GM12878 (cell line): ENCODE results near the gene GNA14. TPM values are rescaled to one million over a fixed set of nuclear protein-coding genes. Genes with fewer than 3 reads are reported as not detected.

Source experiments
- ATAC-seq: fragments of 200-7000 bp; cut with Tn5 transposase; 3 replicates; pipeline ENCODE4 v1.9.1; 2020; ENCODE audit warnings: mild to moderate bottlenecking, moderate library complexity
- BruUV-seq: library from RNA; stranded (reverse); fragments of 400-500 nt; replicated peaks from 2 replicates; lab custom pipeline; 2021; lab: Mats Ljungman, UMichigan
- CTCF ChIA-PET: fragments of 300-600 bp; sonication (Branson Sonifier 250); formaldehyde crosslinking; extraction: SDS; loops from one replicate; lab custom pipeline; 2021; ENCODE audit warnings: inconsistent platforms; lab: Yijun Ruan, JAX
- POLR2A ChIA-PET: fragments of 350-600 bp; formaldehyde crosslinking; extraction: SDS; loops from one replicate; lab custom pipeline; 2021; ENCODE audit warnings: inconsistent platforms; lab: Charles Lee
- RAD21 ChIA-PET: fragments of 300-600 bp; sonication (Branson Sonifier 250); formaldehyde crosslinking; loops from one replicate; lab custom pipeline; 2023; ENCODE audit warnings: antibody characterized with exemption; ENCODE audit not compliant: unreplicated experiment; lab: Charles Lee
- SMC1A ChIA-PET: fragments of 300-600 bp; sonication (Branson Sonifier 250); formaldehyde crosslinking; loops from one replicate; lab custom pipeline; 2023; ENCODE audit not compliant: unreplicated experiment, uncharacterized antibody; lab: Charles Lee
- DNase-seq: peaks from one replicate; pipeline ENCODE4 v3.0.0-alpha.2; 2011; ENCODE audit warnings: low read depth, low spot score
- FAIRE-seq: peaks from 3 replicates; lab custom pipeline; 2011; peaks lifted over from hg19 to GRCh38; lab: Jason Lieb, UNC
- H2AFZ ChIP-seq: 2 replicates; pipeline ENCODE4 v1.6.0; 2011; ENCODE audit warnings: low read depth, low read length, control low read depth; ENCODE audit not compliant: control insufficient read depth
- H3K27ac ChIP-seq: 2 replicates; pipeline ENCODE4 v1.5.1; 2011; ENCODE audit warnings: control low read depth; ENCODE audit not compliant: control insufficient read depth, insufficient read depth
- H3K27me3 ChIP-seq, 2 experiments: replicated peaks in 1 of 2; 2 replicates each; pipeline versions ENCODE4 v1.6.0 to v1.6.1; 2011; ENCODE audit warnings: low read length in 1 of 2; ENCODE audit not compliant: control insufficient read depth in 2 of 2, insufficient read depth in 2 of 2
- H3K36me3 ChIP-seq, 2 experiments: 2 replicates each; pipeline ENCODE4 v1.5.1; 2011; ENCODE audit warnings: low read length in 1 of 2; ENCODE audit not compliant: control insufficient read depth in 2 of 2, insufficient read depth in 2 of 2
- H3K4me1 ChIP-seq: 2 replicates; pipeline ENCODE4 v1.6.1; 2011; ENCODE audit warnings: mild to moderate bottlenecking, low read length, moderate library complexity, mixed read lengths; ENCODE audit not compliant: control insufficient read depth, insufficient read depth
- H3K4me2 ChIP-seq: 2 replicates; pipeline ENCODE4 v1.6.0; 2011; ENCODE audit warnings: control low read depth; ENCODE audit not compliant: control insufficient read depth, insufficient read depth
- H3K4me3 ChIP-seq: fragments of 200-600 bp; sonication (generic); 2 replicates; pipeline ENCODE4 v1.5.1; 2016
- H3K79me2 ChIP-seq: 2 replicates; pipeline ENCODE4 v1.6.0; 2011; ENCODE audit warnings: low read length; ENCODE audit not compliant: control insufficient read depth, insufficient read depth
- H3K9ac ChIP-seq: 2 replicates; pipeline ENCODE4 v1.8.0; 2011; ENCODE audit warnings: low read length, control low read depth, mixed read lengths; ENCODE audit not compliant: control insufficient read depth, insufficient read depth
- H3K9me3 ChIP-seq: replicated peaks from 3 replicates; pipeline ENCODE4 v1.5.1; 2011; ENCODE audit warnings: mild to moderate bottlenecking, low read length; ENCODE audit not compliant: control insufficient read depth, insufficient read depth
- H4K20me1 ChIP-seq: 2 replicates; pipeline ENCODE4 v1.6.0; 2011; ENCODE audit not compliant: control insufficient read depth, insufficient read depth
- BCL11A ChIP-seq: IDR thresholded peaks from 2 replicates; pipeline ENCODE4 v1.6.1; 2011; ENCODE audit warnings: low read depth, low read length
- CBFB ChIP-seq: IDR thresholded peaks from 2 replicates; pipeline ENCODE4 v1.6.1; 2016; ENCODE audit warnings: antibody characterized with exemption, low read depth
- EGR1 ChIP-seq, 2 experiments: IDR thresholded peaks; 1 replicate in 1 of 2; 2 replicates in 1 of 2; pipeline ENCODE4 v1.6.1; 2011 to 2012; ENCODE audit warnings: low read depth in 2 of 2, low read length in 2 of 2, borderline replicate concordance in 1 of 2, mild to moderate bottlenecking in 1 of 2, moderate library complexity in 1 of 2
- EP300 ChIP-seq, 2 experiments: fragments of 150-350 bp in 1 of 2; IDR thresholded peaks; 2 replicates each; pipeline ENCODE4 v1.6.1; 2011 to 2012; ENCODE audit warnings: low read depth in 2 of 2, low read length in 2 of 2, borderline replicate concordance in 1 of 2, improper control_type of control experiment in 1 of 2, inconsistent platforms in 1 of 2; ENCODE audit not compliant: control insufficient read depth in 1 of 2
- FOXK2 ChIP-seq: fragments of 450-650 bp; IDR thresholded peaks from 2 replicates; pipeline ENCODE4 v1.6.1; 2017; ENCODE audit warnings: mild to moderate bottlenecking, moderate library complexity
- KLF5 ChIP-seq: fragments of 450-650 bp; IDR thresholded peaks from 2 replicates; pipeline ENCODE4 v1.6.1; 2014; ENCODE audit warnings: mild to moderate bottlenecking; ENCODE audit not compliant: partially characterized antibody
- MEF2B ChIP-seq: fragments of 450-650 bp; IDR thresholded peaks from 2 replicates; pipeline ENCODE4 v1.6.1; 2018; ENCODE audit warnings: mild to moderate bottlenecking, moderate library complexity; ENCODE audit not compliant: partially characterized antibody, poor library complexity, severe bottlenecking
- NFYB ChIP-seq: IDR thresholded peaks from 2 replicates; pipeline ENCODE4 v1.6.1; 2011; ENCODE audit warnings: low read depth, mild to moderate bottlenecking, low read length, improper control_type of control experiment, moderate library complexity; ENCODE audit not compliant: insufficient read depth
- RCOR1 ChIP-seq: conservative IDR thresholded peaks from 2 replicates; pipeline ENCODE4 v1.6.1; 2012; ENCODE audit warnings: low read depth, low read length, improper control_type of control experiment
- RFX5 ChIP-seq: IDR thresholded peaks from 2 replicates; pipeline ENCODE4 v1.6.1; 2011; ENCODE audit warnings: low read depth, low read length, improper control_type of control experiment
- SMAD5 ChIP-seq: IDR thresholded peaks from 2 replicates; pipeline ENCODE4 v1.6.1; 2016; ENCODE audit warnings: antibody characterized with exemption, low read depth
- SMC3 ChIP-seq: IDR thresholded peaks from 2 replicates; pipeline ENCODE4 v1.6.1; 2011; ENCODE audit warnings: low read length, improper control_type of control experiment, borderline replicate concordance
- TCF3 ChIP-seq: IDR thresholded peaks from 2 replicates; pipeline ENCODE4 v1.6.1; 2012; ENCODE audit warnings: low read depth, mild to moderate bottlenecking, low read length, borderline replicate concordance; ENCODE audit not compliant: insufficient read depth
- WGBS: methylation state at CpG from one replicate; pipeline ENCODE4 v1.1.6; 2016; ENCODE audit warnings: low lambda C conversion rate; ENCODE audit not compliant: insufficient replicate concordance, insufficient coverage; ENCODE audit errors: missing lambda C conversion rate; 5-methylcytosine and 5-hydroxymethylcytosine counted together
- in situ Hi-C: fragments of 300-500 bp; cut with MboI; formaldehyde crosslinking; loops from 9 replicates; pipeline ENCODE4 v1.14.3; 2018; ENCODE audit warnings: mixed read lengths
- intact Hi-C: fragments of 100-400 bp; cut with micrococcal nuclease; formaldehyde crosslinking; loops from one replicate; pipeline ENCODE4 v1.14.2; 2022; ENCODE audit not compliant: unreplicated experiment
- polyA plus RNA-seq, 11 experiments: library from polyadenylated mRNA; depleted of rRNA in 4 of 11; unstranded in 6 of 11; stranded (reverse) in 5 of 11; fragments of >200 nt; fragmentation: Nextera tagmentation in 4 of 11; fragmentation: Illumina TruSeq in 1 of 11; extraction: Ambion mirVana in 4 of 11; extraction: Trizol in 1 of 11; gene quantifications; 1 replicate in 1 of 11; 2 replicates in 10 of 11; pipeline versions ENCODE4 v1.2.1 to v1.2.3, GENCODE V29; 2011 to 2016; ENCODE audit warnings: inconsistent platforms in 2 of 11, missing spikeins in 2 of 11, low read depth in 1 of 11
- total RNA-seq, 4 experiments: library from RNA; depleted of rRNA in 3 of 4; stranded (reverse); fragments of >200 nt in 3 of 4; fragmentation: Illumina TruSeq in 1 of 4; extraction: Trizol in 1 of 4; gene quantifications; 2 replicates each; pipeline versions ENCODE4 v1.2.1 to v1.2.3, GENCODE V29; 2013 to 2021
- TF ChIP-seq, protein P1 (sequence below): IDR thresholded peaks from 2 replicates; pipeline ENCODE4 v1.6.1; 2012; ENCODE audit warnings: low read depth, low read length, improper control_type of control experiment
- TF ChIP-seq, protein P2 (sequence below): fragments of 450-650 bp; conservative IDR thresholded peaks from 2 replicates; pipeline ENCODE4 v1.6.1; 2017; ENCODE audit warnings: mild to moderate bottlenecking, moderate library complexity
- TF ChIP-seq, protein P3 (sequence below): IDR thresholded peaks from 2 replicates; pipeline ENCODE4 v1.6.1; 2012; ENCODE audit warnings: low read length, inconsistent platforms
- TF ChIP-seq, protein P4 (sequence below): fragments of 450-650 bp; IDR thresholded peaks from 2 replicates; pipeline ENCODE4 v1.6.1; 2017; ENCODE audit warnings: mild to moderate bottlenecking, low read depth, inconsistent platforms; ENCODE audit not compliant: poor library complexity, severe bottlenecking

Gene GNA14
- total and polyA plus RNA-seq, 10 of the 15 experiments (the other 5 are each of a cell fraction or from before 2014, with no cell fraction given): 0.17 TPM; not detected in 9

DNA sequence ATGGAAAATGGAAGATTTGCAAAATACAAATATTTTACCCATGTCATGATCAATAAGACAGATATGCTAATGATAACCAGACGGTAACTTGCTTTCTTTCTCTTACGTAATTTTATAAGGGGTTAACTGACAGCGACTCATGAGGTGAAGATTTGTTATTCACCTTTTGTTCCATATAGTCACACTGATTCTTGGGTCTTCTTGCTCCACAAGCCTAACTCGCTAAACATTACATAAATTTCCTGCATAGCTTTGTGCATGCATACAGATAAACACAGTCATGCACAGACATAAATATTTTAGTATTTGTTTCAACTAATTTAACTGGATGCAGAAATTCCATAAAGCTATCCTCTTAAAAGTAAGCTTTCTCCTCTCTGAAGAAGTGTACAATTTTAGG, 244.9 kb downstream of the GNA14 start:
- in situ Hi-C loops: no loop called here
- no peak overlapping the region for H2AFZ ChIP-seq
- H3K4me3 ChIP-seq: no peak overlapping the region
- H4K20me1 ChIP-seq: no peaks in the 10 kb centered on the region
- TF ChIP-seq RFX5 (no peak), FOXK2 (no peak), TCF3 (no peak), KLF5 (no peak), SMC3 (no peak), MEF2B (no peak), EGR1 (IDR thresholded peaks at IDR 0.05; ENCODE audit: borderline replicate concordance in 1 of 2, low read depth in 2 of 2, low read length in 2 of 2) (no peak), EP300 (IDR thresholded peaks at IDR 0.05; ENCODE audit: borderline replicate concordance in 1 of 2, control insufficient read depth in 1 of 2, low read depth in 2 of 2, low read length in 2 of 2) (no peak), SMAD5 (no peak), BCL11A (no peak), RCOR1 (no peak), CBFB (no peak), NFYB (no peak)
- TF ChIP-seq, protein P1, sequence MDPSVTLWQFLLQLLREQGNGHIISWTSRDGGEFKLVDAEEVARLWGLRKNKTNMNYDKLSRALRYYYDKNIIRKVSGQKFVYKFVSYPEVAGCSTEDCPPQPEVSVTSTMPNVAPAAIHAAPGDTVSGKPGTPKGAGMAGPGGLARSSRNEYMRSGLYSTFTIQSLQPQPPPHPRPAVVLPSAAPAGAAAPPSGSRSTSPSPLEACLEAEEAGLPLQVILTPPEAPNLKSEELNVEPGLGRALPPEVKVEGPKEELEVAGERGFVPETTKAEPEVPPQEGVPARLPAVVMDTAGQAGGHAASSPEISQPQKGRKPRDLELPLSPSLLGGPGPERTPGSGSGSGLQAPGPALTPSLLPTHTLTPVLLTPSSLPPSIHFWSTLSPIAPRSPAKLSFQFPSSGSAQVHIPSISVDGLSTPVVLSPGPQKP: no peak
- TF ChIP-seq, protein P2, sequence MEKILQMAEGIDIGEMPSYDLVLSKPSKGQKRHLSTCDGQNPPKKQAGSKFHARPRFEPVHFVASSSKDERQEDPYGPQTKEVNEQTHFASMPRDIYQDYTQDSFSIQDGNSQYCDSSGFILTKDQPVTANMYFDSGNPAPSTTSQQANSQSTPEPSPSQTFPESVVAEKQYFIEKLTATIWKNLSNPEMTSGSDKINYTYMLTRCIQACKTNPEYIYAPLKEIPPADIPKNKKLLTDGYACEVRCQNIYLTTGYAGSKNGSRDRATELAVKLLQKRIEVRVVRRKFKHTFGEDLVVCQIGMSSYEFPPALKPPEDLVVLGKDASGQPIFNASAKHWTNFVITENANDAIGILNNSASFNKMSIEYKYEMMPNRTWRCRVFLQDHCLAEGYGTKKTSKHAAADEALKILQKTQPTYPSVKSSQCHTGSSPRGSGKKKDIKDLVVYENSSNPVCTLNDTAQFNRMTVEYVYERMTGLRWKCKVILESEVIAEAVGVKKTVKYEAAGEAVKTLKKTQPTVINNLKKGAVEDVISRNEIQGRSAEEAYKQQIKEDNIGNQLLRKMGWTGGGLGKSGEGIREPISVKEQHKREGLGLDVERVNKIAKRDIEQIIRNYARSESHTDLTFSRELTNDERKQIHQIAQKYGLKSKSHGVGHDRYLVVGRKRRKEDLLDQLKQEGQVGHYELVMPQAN: no peak
- TF ChIP-seq, protein P3, sequence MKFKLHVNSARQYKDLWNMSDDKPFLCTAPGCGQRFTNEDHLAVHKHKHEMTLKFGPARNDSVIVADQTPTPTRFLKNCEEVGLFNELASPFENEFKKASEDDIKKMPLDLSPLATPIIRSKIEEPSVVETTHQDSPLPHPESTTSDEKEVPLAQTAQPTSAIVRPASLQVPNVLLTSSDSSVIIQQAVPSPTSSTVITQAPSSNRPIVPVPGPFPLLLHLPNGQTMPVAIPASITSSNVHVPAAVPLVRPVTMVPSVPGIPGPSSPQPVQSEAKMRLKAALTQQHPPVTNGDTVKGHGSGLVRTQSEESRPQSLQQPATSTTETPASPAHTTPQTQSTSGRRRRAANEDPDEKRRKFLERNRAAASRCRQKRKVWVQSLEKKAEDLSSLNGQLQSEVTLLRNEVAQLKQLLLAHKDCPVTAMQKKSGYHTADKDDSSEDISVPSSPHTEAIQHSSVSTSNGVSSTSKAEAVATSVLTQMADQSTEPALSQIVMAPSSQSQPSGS: no peak
- TF ChIP-seq, protein P4, sequence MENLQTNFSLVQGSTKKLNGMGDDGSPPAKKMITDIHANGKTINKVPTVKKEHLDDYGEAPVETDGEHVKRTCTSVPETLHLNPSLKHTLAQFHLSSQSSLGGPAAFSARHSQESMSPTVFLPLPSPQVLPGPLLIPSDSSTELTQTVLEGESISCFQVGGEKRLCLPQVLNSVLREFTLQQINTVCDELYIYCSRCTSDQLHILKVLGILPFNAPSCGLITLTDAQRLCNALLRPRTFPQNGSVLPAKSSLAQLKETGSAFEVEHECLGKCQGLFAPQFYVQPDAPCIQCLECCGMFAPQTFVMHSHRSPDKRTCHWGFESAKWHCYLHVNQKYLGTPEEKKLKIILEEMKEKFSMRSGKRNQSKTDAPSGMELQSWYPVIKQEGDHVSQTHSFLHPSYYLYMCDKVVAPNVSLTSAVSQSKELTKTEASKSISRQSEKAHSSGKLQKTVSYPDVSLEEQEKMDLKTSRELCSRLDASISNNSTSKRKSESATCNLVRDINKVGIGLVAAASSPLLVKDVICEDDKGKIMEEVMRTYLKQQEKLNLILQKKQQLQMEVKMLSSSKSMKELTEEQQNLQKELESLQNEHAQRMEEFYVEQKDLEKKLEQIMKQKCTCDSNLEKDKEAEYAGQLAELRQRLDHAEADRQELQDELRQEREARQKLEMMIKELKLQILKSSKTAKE: no peak
- DNase-seq (no peak), ATAC-seq (no peak), FAIRE-seq (no peak)
- H3K4me1 ChIP-seq: no peaks in the 10 kb centered on the region
- CTCF ChIA-PET: no interaction called here
- no peak overlapping the region for H3K4me2 ChIP-seq
- BruUV-seq: no TSS peak
- no peak overlapping the region for H3K27ac ChIP-seq
- no peaks in the 10 kb centered on the region for H3K27me3 ChIP-seq
- no peak overlapping the region for H3K9ac ChIP-seq
- no peaks in the 10 kb centered on the region; the same call in 2 of the 3 replicates for H3K9me3 ChIP-seq
- SMC1A ChIA-PET: interaction anchor here (0.7 kb wide), 1 partner anchor 14 kb away, joined by 3 read pairs; no protein-coding TSS in a partner anchor
- WGBS: 75% methylated on average over 4 of the region's 4 CpGs
- intact Hi-C loops: no loop called here
- POLR2A ChIA-PET: no interaction called here
- RAD21 ChIA-PET: no interaction called here
- no peaks in the 10 kb centered on the region for H3K79me2 ChIP-seq
- no peaks in the 10 kb centered on the region; a peak in 1 of 4 replicates for H3K36me3 ChIP-seq
